ENCODE data around the gene POLR3H.

POLR3H gene

GRCh38 chr22:41487037-41487935 is 57.0 kb downstream of the POLR3H start:
- no peak for TF ChIP-seq CTCF (IDR thresholded peaks at IDR 0.05; ENCODE audit: low read length, missing control alignments)
- H3K4me3 ChIP-seq (replicated peaks; ENCODE audit: low read depth, low read length) = no peak overlapping the region
- no peak for DNase-seq (ENCODE audit: low read depth)

- no peak for TF ChIP-seq CTCF (IDR thresholded peaks at IDR 0.05; ENCODE audit: low read length, missing control alignments)
- no peak for DNase-seq (ENCODE audit: low read depth)
- H3K4me3 ChIP-seq (replicated peaks; ENCODE audit: low read depth, low read length) = no peak overlapping the region
These were observed 59.2 kb downstream of the POLR3H start for GRCh38 chr22:41485033-41485432.

DNA sequence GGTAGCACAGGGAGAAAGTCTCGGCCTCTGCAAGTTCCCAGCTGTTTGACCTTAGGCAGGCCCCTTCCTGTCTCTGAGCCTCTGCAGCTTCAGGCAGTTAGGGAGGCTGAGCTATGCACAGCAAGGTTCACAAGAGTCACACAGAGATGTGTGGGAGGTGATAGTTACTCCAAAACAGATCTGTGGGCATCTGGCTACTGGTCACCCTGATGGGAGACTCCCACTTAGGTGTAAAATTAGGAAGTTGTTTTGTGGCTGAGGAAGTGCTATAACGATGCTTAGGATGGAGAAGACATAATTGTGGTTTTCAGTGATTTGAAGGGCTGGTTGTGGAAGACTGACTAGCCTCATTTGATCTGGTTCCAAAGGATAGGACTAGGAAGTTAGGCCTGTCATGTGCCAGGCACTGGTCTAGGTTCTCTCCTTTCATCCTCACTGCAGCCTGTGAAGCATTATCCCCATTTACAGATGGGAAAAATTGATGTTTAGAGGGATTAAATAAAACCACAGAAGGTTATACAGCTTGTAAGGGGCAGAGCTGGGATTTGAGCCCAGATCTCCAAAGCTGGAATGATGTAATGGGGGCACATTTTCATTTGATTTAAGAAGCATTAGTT is 61.8 kb downstream of the POLR3H start:
- no peak overlapping the region for H3K4me3 ChIP-seq (replicated peaks; ENCODE audit: low read depth, low read length)
- no peak for TF ChIP-seq CTCF (IDR thresholded peaks at IDR 0.05; ENCODE audit: low read length, missing control alignments)
- DNase-seq (ENCODE audit: low read depth) = peak; percentile 13

DNA sequence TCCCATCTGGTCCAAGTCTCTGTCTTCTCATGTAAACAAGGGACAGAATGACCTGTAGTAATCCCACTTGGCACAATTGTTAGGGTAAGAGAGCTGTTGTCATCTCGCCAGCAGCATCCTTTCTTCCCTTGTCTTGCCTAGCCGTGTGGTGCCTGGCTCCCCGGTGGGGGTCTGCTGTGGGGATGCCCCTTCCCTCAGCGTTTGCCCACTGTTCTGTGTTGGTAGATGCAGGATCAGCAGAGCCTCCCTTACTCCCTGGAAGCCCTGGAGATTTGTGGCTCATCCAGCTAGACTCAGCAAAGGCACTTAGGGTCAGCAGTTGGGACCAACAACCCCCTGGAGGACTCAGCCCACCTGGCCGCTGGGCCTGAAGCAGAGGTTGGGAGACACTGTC is 62.3 kb downstream of the POLR3H start:
- no peak for DNase-seq (ENCODE audit: low read depth)
- TF ChIP-seq CTCF (IDR thresholded peaks at IDR 0.05; ENCODE audit: low read length, missing control alignments) = no peak

DNA sequence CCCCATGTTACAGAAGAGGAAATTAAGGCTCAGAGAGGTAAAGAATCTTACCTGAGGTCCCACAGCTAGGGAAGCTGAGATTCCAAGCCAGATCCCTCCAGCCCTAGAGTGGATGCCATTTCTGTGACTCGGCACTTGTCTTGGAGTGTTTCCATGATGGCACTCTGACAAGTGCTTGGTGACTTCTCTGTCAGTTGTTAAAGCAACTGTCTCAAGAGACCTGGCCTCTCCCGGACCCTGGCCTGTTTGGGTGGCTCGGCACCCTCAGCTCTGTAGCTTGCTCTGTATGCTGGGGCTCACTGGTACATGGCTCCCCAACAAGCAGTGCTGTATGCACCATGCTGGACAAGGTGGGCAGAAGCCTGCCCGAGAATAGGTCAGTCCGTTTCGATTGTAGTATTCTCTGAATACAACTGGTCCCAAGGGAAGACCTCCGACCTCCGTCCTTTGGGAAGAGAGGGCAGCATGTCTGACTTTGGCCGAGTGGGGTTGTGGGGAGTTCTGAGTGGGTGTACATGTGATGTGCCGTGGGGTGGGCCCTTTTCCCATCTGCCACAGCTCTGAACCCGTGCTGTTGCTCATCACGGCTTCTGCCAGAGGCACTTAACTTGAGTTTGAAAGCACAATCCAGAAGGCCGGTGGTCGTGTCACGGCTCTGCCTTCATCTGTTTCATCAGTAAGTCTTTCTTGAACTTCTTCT is 63.0 kb downstream of the POLR3H start:
- no peak overlapping the region for H3K4me3 ChIP-seq (replicated peaks; ENCODE audit: low read depth, low read length)
- DNase-seq (ENCODE audit: low read depth) = peak; percentile 9
- no peak for TF ChIP-seq CTCF (IDR thresholded peaks at IDR 0.05; ENCODE audit: low read length, missing control alignments)

More for the DNA sequence above, 62.3 kb downstream of the POLR3H start:
- no peak overlapping the region for H3K4me3 ChIP-seq (replicated peaks; ENCODE audit: low read depth, low read length)

GRCh38 chr22:41480397-41480735 is 63.9 kb downstream of the POLR3H start:
- TF ChIP-seq CTCF (IDR thresholded peaks at IDR 0.05; ENCODE audit: low read length, missing control alignments) = no peak
- DNase-seq (ENCODE audit: low read depth) = peak; percentile 45
- no peak overlapping the region for H3K4me3 ChIP-seq (replicated peaks; ENCODE audit: low read depth, low read length)

Measured in fibroblast of pulmonary artery (primary cell).